Measurements from ENCODE around the gene TMEM255B.

GRCh38 chr13:113818700-113819295, 59.8 kb downstream of the TMEM255B start:
- TF ChIP-seq GATA3 (IDR thresholded peaks at IDR 0.05; ENCODE audit: low read depth, low read length) (no peak), GATA2 (IDR thresholded peaks at IDR 0.05; ENCODE audit: low read depth, low read length) (no peak)
